Activated CD4-positive, alpha-beta T cell treated with anti-CD3 and anti-CD28 coated beads for 4 hours (primary cell): ENCODE data around the gene C14orf119.
A peak's percentile ranks its signal among the peaks of the same experiment; 100 is the strongest.

Experiments
- DNase-seq, 2 donors: peaks; one replicate each; pipeline ENCODE4 v3.0.0-alpha.2; 2020

Gene C14orf119

GRCh38 chr14:23062002-23062401 is 33.3 kb upstream of the C14orf119 start:
- DNase-seq: no peak

- no peak for DNase-seq
These were observed 31.7 kb upstream of the C14orf119 start for GRCh38 chr14:23063601-23064000.

GRCh38 chr14:23066368-23066767 is 28.9 kb upstream of the C14orf119 start:
- no peak for DNase-seq

GRCh38 chr14:23066855-23067744 is 28.2 kb upstream of the C14orf119 start:
- no peak for DNase-seq

- no peak for DNase-seq
These were observed 27.2 kb upstream of the C14orf119 start for GRCh38 chr14:23067847-23068788.

- peak; percentile 61 to 78 for DNase-seq
These were observed 26.4 kb upstream of the C14orf119 start for GRCh38 chr14:23068789-23069412.

GRCh38 chr14:23069413-23069806 is 25.9 kb upstream of the C14orf119 start:
- DNase-seq: no peak

GRCh38 chr14:23070262-23071129 is 24.8 kb upstream of the C14orf119 start:
- DNase-seq: no peak

- peak; percentile 70 to 77 for DNase-seq
These were observed 23.9 kb upstream of the C14orf119 start for GRCh38 chr14:23071244-23071920.

- no peak for DNase-seq
These were observed 23.3 kb upstream of the C14orf119 start for GRCh38 chr14:23071921-23072539.

- no peak for DNase-seq
These were observed 20.4 kb upstream of the C14orf119 start for GRCh38 chr14:23074906-23075305.

GRCh38 chr14:23076785-23077408 is 18.4 kb upstream of the C14orf119 start:
- DNase-seq: peak in 1 of 2 donors; percentile 46

GRCh38 chr14:23077962-23078361 is 17.3 kb upstream of the C14orf119 start:
- no peak for DNase-seq

- DNase-seq: no peak
These were observed 16.6 kb upstream of the C14orf119 start for GRCh38 chr14:23078692-23079116.

- DNase-seq: no peak
These were observed 15.6 kb upstream of the C14orf119 start for GRCh38 chr14:23079716-23080115.

GRCh38 chr14:23080474-23080873 is 14.8 kb upstream of the C14orf119 start:
- DNase-seq: no peak

- no peak for DNase-seq
These were observed 9.8 kb upstream of the C14orf119 start for GRCh38 chr14:23085458-23085857.

GRCh38 chr14:23086565-23086964 is 8.7 kb upstream of the C14orf119 start:
- DNase-seq: no peak

- no peak for DNase-seq
These were observed 5.6 kb upstream of the C14orf119 start for GRCh38 chr14:23089498-23090253.

GRCh38 chr14:23090254-23090636 is 5.1 kb upstream of the C14orf119 start:
- no peak for DNase-seq
